Daoy (cell line): ENCODE results near the gene DHRSX. TPM values are rescaled to one million over a fixed set of nuclear protein-coding genes. Genes with fewer than 3 reads are reported as not detected.
"Not testable (repeated sequence)": the region's sequence is repeated elsewhere in the genome, so short reads cannot be mapped to it uniquely, and the experiment has no call there.

Experiments
- DNase-seq: peaks from one replicate; pipeline ENCODE4 v3.0.0-alpha.2; 2015; ENCODE audit warnings: low read depth
- total RNA-seq: library from RNA; depleted of rRNA; stranded (reverse); fragments of >200 nt; shearing (Covaris generic); gene quantifications from 2 replicates; pipeline ENCODE4 v1.2.3, GENCODE V29; 2014

The DHRSX gene
- total RNA-seq, 1 experiment from 2014 or later, result 12.3 TPM

DNA sequence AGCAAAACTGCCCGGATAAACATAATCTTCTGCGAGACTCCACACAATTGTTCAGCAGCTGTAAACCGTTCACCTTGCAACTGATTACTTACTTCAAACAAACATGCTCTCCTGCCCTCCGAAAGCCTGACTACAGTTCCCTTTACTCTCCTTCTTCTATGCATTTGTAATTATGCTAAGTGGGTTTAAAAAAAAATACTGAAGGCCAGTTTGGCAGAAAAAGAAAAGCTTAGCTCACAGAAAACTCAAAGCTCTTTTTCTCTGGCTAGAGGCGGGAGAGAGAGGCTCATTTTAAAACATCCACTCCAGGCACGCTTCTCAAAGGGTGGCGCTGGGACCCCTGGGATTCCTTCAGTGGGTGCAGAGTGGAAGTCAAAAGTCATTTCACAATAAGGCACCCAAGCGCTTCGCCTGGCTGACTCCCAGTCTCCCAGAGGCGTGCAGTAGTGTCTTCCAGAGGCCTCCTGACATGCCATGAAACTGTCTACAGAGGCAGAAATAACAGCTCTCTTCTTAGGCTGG is 1.9 kb downstream of the DHRSX start:
- DNase-seq, result no peak

DNA sequence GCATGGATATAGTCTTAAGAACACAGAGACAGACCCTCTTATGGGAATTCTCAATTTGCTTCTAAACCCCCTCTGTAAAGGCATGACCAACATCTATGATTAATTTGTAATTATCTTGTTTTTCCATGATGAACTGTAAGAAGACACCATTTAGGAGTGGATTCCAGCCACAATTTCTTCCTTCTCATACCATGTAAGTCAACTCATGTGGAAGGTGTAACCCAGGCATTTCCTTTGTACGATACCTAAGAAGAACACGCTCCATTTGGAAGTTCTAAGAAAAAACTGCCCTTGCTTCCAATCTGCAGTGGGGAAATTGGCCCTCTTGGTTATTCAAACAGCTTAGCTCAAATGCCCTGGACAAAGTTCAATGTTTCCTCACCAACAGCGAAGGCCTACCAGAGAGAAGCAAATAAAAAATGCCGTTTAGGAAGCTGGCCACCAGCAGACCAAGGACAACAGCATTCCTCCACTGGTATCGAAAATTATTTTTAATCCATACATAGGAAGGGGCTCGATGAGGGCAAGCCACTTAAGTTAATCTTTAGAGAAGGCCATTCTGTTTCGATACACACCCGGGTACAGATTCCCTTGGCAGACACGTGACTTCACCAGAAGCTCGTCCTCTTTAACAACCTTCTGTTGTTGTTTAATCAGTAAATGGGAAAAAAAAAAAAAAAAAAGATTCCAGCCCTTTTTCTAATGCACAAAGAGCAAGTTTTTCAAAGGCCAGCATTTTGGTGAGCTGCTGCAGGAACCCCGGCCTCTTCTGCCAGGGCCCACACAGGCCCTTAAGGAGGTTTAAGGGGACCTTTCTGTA is 2.6 kb downstream of the DHRSX start:
- peak; percentile 14 for DNase-seq

DNA sequence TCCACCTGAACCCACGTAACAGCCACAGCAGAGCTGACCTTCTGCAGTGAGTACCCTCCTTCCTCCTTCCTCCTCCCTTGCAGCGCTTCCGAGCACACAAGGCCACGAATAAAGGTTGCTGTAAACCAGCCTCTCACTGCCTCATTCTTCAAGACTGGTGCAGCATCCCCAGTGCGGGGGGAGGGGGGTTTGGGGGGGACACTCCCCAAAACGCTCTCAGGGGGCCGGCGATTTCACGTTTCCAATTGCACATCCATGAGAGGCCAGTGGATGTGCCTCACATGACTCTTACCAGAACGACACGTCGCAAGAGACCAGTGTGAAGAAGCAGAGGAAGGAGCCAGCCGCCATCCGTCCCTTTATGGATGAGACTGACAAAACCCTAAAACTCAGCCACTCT is 5.2 kb downstream of the DHRSX start:
- no peak for DNase-seq

DNA sequence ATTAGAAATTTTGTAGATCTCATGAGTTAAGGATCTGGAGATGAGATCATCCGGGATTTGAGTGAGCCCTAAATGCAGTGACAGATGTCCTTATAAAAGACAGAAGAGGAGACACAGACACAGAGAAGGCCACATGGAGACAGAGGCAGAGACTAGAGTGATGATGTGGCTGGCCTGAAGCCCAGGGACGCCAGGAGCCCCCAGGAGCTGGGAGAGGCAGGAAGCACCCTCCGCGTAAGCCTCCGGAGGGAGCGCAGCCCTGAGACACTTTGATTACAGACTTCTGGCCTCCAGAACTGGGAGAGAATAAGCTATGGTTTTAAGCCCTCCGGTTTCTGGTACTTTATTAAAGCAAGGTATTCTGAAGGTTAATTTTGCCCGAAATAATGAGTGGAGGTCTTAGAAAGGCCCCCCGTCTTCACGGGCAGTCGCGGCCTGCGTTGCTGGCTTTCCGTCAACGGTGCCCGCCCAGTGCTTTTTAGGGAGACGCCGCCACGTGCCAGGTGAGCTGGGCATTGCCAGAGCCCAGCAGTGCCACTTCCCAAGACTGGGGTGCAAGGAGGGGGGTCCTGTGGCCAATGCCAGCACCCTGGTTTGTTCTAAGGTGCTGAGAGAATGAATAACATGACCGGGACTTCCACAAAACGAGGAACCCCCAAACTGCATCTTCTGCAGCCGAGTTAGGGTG is 8.1 kb downstream of the DHRSX start:
- no peak for DNase-seq

DNA sequence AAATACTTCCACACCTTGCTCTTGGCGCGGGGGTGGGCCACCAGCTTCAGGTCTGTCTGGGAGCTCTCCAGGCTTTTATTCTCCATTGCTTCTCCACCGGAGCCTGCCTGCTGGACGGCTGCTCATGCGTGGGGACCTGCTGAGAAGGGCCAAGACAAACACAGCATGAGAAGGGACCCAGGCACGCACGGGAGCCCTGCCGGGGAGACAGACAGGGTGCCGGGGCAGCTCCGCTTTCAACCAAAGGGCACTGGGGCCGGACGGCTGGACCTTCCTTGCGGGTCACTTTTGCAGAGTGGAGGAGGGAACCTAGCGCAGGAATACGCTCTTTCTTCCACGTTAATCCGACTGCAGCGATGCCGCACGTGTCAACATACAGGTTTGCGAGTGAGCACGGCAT is 10.1 kb downstream of the DHRSX start:
- DNase-seq, result no peak

DNA sequence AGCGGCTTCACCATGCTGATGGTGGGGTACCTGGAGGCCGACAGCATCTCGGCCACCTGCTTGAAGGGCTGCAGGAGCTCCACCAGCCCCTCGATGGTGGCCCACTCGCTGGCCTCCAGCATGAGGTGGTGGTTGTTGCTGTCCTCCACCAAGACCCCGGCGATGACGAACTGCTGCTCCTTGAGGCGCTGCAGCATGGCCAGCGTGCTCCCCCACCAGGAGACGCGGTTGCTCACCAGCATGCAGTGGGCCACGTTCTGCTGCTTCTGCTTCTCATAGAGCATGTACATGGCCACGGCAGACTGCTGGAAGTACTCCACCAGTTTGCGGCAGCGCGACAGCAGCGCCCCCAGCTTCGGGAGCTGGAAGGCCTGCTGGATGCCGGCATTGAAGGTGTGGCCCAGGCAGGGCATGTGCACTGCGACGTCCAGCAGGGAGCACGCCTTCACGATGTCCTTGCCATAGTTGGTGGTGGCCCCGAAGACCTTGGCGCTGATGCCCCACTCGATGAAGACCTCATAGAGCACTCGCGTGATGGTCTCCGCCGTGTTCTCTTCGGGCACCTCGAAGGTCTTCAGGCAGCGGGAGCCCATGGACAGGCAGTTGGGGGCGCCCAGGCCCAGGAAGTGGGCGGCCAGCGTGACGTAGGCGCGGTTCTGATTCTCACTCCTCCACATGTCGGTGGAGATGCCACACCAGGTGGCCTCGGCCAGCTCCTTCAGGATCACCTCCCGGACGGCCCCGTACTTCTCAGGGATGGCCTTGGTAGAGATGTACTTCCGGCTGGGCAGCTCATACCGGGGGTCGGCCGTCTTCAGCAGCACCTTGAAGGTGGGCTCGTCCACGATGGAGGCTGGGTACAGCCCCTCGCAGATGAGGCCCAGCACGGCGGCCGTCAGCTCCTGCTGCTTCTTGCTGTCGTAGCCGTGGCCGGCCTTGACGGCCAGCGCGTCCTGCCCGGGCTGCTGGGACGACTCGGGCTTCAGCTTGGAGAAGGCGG is 11.0 kb downstream of the DHRSX start:
- DNase-seq, result no peak

DNA sequence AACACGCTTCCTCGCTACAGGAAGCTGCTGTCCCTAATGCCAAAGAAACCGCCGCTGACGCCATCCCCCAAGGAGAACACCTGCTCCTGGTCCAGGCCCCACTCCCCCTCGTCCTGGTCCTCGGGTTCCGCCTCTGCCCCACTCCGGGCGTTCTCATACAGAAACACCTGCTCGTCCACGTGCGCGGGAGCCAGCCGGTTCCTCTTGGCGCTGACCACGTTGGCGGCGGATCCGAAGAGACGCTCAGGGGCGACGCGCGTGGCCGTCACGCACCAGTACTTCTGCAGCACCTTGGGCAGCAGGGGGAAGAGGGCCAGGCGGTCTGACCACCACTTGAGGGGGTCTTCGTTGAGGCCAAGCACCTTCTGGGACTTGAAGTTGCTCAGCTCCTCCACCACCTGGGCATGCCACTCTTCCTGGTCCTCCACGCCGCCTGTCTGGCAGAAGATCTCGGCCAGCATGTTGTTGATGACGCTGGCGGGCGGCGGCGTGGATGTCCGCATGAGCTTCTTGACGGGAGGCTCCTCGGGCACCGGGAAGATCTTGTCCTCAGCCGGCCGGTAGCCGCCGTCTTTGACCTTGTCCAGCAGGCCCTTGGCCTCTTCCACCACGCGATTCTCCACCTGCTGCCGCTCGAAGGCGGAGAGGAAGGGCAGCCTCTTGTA is 12.0 kb downstream of the DHRSX start:
- no peak for DNase-seq

DNA sequence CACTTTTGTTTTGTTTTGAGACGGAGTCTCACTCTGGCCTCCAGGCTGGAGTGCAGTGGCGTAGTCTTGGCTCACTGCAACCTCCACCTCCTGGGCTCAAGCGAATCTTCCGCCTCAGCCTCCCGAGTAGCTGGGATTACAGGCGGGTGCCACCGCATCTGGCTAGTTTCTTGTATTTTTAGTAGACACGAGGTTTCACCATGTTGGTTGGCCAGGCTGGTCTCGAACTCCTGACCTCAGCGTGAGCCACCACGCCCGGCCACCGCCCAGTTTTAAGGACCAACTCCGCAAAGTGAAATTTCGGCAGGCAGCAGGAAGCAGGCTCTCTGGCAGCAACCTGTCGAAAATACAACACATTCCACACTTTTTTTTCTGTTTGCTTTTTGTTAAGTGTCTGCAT is 13.4 kb downstream of the DHRSX start:
- no peak for DNase-seq

DNA sequence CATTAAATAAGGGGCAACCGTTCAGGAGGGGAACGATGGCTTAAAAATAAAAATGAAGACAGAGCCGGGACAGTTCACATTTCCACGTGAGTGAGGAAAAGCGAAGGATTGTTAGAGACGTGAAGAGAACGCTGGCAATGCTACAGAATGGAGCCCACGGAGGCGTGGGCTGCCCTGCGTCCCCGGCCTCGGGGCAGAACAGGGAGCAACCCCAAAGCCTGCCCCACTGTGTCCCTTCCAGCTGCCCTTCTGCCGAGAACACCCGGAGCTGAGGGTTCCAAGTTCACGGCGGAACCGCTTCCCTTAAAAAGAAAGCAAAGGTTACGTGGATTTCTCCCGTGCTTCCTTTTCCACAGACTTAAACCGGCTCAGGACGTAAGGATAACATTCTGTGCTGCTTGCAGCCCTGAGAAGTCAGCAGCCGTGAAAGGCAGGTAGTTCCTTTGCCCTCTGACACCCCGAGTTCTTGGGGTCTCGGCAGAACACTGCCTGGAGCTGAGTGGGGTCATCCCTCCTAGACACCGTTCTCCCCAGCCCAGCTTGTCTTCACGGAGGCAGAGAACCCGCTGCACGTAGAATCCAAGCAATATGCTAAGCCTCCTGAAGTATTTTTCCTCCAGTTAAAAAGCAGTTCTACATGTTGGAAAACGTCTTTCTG is 14.2 kb downstream of the DHRSX start:
- no peak for DNase-seq

DNA sequence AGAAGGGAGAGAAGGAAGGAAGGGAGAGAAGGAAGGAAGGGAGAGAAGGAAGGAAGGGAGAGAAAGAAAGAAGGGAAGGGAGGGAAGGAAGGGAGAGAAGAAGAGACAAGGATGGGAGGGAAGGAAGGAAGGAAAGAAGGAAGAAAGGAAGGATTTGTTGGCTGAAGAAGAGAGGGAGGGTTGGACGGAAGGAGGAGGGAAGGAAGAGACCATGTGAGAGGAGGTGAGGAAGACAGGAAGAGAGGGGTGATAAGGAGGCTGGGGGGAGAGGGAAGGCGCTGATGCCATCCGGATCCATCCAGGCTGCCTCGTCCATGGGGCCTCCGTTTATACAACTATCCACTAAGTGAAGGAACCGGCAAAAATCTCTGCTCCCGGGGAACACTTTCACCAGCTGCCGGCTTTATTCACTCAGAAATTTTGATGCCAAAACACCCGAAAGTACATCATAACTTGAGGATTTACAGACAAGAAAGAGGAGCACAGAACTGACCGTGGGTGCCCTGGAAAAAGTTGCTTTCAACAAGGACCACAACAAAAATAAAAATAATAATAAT is 14.9 kb downstream of the DHRSX start:
- DNase-seq, result no peak

DNA sequence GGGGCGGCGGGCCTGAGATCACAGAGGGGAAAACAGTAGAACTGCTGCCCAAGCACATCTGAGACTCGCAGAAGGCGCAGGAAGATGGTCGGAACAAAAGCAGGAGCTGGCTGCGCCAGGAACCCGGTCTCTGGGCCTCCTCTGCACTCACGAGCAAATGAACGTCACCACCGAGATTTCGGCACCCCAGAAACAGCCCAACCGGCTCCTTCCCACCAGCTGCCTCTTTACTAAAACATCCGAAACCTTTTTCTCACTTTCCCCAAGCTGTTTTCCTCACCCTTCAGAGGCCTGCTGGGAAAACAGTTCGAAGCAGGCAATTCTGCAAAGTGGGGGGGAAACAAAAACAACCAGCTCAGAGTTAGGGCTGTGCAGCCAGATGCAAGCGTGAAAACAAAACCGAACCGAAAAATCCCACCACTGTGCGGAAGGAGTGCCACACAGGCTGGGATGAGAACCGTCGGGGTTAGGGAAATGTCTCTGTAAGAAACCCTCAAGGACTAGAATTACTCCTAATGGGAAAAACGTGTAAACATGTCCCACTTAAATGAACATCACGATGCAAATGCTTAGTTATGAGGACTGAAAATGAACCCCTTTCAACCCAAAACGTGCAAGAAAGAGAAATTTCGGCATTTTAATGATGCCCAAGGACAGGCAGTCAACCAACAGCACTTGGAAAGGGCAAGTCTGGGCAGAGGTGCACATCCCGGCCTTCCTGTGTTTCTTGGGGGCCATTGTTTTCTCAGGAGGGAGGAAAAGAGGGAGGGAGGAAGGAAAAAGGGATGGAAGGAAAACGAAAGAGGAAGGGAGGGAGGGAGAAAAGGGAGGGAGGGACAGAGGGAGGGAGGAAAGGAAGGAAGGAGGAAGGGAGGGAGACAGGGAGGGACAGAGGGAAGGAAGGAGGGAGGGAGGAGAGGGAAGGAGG is 15.8 kb downstream of the DHRSX start:
- DNase-seq, result no peak

DNA sequence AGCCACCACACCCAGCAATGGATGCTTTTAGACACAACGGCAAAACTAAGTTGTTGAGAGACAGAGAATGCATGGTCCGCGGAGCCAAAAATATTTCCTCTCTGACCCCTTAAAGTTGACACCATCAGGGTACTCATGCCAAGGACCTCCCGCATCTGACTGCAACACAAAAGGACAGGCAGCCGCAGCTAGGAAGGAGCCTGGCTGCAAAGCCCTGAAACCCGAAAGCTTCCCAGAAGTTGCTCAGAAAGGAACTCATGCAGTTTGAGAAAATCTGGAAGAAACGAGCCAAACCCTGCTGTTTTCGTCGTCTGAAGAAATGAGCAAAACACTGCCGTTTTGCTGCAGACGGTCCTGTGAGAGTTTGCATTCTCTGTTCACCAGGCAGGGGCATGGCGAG is 16.5 kb downstream of the DHRSX start:
- DNase-seq, result no peak

DNA sequence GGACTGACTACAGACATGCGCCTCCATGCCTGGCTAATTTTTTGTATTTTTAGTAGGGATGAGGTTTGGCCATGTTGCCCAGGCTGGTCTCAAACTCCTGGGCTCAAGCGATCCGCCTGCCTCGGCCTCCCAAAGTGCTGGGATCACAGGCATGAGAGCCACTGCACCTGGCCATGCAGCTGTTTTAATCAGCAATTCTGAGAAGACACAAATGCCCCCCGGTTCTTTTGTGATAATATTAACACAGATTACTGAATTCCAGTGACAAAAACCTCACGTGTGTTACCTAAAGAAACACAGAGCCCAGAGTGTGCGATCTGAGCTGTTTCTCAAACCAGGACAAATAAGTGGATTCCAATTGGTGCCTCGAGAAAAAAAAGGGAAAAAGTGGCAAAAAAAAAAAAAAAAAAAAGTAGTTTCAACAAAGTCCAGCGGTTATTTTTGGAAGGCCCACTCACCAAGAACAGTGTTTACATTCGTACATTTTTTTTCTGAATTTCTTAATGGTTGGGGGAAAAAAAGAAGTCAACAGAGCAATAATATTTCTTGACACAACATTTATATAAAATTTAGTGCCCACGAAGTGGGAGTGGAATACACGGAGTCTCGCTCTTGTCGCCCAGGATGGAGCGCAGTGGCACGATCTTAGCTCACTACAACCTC is 17.2 kb downstream of the DHRSX start:
- no peak for DNase-seq

DNA sequence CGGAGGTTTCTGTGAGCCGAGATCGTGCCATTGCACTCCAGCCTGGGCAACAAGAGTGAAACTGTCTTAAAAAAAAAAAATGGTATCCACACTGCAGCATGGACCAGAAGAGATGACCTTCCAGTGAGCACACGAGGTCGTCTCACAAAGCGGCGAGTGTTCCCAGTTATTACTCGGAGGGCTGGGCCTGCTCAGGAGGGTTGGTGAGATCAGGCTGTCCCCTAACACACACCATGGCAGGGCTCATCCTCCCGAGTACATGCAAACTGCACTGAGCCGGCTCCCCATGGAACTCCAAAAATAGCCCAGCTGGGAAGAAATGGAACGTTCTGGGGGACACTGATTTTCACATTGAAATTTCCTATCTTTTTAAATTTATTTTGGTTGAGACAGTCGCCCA is 19.2 kb downstream of the DHRSX start:
- not testable (repeated sequence) for DNase-seq

DNA sequence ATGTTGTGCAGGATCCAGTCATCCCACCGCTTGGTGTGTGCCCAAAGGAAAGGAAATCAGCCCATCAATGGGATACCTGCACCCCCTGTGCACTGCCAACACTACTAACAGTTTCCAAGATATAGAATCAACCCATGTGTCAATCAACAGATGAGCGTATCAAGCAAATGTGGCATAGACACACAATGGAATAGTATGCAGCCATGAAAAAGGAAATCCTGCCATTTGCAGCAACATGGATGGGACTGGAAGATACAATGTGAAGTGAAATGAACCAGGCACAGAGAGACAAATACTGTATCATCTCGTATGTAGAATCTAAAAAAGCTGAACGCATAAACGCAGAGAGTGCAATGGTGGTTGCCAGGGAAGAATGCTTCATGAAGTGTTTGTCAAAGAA is 20.8 kb downstream of the DHRSX start:
- not testable (repeated sequence) for DNase-seq

DNA sequence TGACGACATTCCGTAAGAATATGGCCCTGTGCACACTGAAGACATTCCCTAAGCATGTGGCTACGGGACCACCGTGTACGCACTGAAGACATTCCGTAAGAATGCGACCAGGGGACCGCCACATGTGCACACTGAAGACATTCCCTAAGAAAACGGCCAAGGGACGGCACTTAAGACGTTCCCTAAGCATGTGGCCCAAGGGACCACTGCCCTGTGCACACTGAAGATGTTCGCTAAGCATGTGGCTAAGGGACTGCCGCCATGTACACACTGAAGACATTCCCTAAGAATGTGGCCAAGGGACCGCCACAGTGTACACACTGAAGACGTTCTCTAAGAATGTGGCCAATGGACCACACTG is 21.4 kb downstream of the DHRSX start:
- no peak for DNase-seq

DNA sequence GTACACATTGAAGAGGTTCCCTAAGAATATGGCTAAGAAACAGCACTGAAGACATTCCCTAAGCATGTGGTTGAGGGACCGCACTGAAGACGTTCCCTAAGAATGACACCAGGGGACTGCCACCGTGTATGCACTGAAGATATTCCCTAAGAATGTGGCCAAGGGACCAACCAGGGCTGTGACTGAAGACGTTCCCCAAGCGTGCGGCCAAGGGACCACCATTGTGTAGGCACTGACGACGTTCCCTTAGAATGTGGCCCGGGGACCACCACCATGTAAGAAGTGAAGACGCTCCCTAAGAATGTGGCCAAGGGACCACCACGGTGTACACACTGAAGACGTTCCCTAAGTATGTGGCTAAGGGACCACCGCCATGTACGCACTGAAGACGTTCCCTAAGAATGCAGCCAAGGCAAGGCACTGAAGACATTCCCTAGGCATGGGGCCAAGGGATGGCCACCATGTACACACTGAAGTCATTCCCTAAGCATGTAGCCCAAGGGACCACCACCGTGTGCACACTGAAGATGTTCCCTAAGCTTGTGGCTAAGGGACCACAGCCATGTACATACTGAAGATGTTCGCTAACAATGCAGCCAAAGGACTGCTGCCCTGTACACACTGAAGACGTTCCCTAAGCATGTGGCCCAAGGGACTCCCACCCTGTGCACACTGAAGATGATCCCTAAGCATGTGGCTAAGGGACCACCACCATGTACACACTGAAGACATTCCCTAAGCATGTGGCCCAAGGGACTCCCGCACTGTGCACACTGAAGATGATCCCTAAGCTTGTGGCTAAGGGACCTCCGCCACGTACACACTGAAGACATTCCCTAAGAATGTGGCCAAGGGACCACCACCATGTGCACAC is 22.0 kb downstream of the DHRSX start:
- no peak for DNase-seq

DNA sequence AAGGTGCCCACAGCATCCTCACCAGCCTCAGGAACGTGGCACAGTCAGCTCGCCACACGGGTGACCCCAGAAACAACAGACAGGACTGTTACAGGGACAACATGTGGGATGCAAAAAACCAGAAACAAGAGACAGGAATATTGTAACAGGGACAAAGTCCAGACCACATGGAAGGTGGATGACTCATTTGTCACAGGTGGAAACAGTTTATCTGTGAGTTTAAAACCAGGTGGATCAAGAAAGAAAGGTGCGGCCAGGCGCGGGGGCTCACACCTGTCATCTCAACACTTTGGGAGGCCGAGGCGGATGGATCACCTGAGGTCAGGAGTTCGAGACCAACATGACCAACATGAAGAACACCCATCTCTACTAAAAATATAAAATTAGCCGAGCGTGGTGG is 23.5 kb downstream of the DHRSX start:
- DNase-seq, result not testable (repeated sequence)
